ENCODE results near the gene RPRML. TPM values are rescaled to one million over a fixed set of nuclear protein-coding genes. Genes with fewer than 3 reads are reported as not detected.
"Not testable (repeated sequence)": the region's sequence is repeated elsewhere in the genome, so short reads cannot be mapped to it uniquely, and the experiment has no call there.

RPRML gene
- total RNA-seq: not detected

DNA sequence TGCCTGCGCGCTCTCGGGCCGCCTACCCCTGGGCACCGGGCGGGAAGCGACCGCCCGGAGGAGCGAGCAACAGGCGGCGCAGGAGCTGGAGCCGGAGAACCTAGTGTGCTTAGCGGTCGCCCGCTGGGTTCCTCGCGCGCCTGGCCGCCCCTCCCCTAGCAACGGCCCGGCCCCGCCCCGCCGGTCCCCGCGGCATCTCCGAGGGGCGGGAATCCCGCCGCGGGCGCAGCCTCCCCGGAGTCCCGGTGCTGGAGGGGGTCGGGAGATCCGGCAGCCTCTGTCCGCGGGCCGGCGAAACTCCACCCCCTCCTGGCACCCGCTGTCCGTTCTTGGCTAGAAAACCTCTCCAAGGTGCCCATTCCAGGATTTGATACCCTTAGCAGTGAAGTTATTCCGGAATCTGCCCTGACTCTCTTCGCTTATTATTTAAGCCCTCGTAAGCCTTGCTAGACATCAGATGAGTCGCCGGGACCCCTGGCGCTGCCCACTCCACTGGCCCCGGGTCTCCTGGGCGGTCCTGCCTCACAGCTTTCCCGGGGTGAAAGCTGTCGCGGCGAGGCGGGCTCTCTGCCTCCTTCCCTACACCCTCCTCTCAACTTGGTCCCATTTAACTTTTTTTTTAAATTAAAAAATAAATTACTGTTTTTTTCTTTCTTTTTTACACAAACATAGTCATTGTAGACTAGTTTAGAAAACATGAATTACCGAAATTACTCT, at the start of gene RPRML:
Gene RPRML, minus strand, starts transcription at position 107 of the 717 bp plus-strand sequence. CDS start 246 bp downstream, outside the sequence.
- Mint-ChIP-seq H3K4me3 (peak within 1 kb of the TSS; percentile 65), H3K27me3 (peaks cover 45% of the 10 kb centered on the region), H3K36me3 (ENCODE audit: low read depth) (no peaks in the 10 kb centered on the region), H3K4me1 (peaks cover 10% of the 10 kb centered on the region), H3K9me3 (no peaks in the 10 kb centered on the region), H3K27ac (peak within 1 kb of the TSS; percentile 76)
- DNase-seq: peak; percentile 27
- CTCF ChIA-PET: no interaction called here
- POLR2A ChIA-PET: no interaction called here

GRCh38 chr17:47016966-47017365, 37.9 kb upstream of the RPRML start:
- peaks cover 14% of the 10 kb centered on the region for H3K4me1 Mint-ChIP-seq
- H3K36me3 Mint-ChIP-seq (ENCODE audit: low read depth); H3K4me3 Mint-ChIP-seq; H3K9me3 Mint-ChIP-seq; CTCF ChIA-PET; H3K27me3 Mint-ChIP-seq; POLR2A ChIA-PET; H3K27ac Mint-ChIP-seq; DNase-seq: not testable (repeated sequence)

- Mint-ChIP-seq H3K27me3 (no peaks in the 10 kb centered on the region), H3K9me3 (no peaks in the 10 kb centered on the region), H3K4me1 (peaks cover 14% of the 10 kb centered on the region), H3K4me3 (no peak overlapping the region), H3K27ac (no peak overlapping the region), H3K36me3 (ENCODE audit: low read depth) (no peaks in the 10 kb centered on the region)
- DNase-seq: no peak
- ChIA-PET POLR2A (no interaction called here), CTCF (no interaction called here)
These were observed 34.3 kb upstream of the RPRML start for GRCh38 chr17:47013341-47013740.

DNA sequence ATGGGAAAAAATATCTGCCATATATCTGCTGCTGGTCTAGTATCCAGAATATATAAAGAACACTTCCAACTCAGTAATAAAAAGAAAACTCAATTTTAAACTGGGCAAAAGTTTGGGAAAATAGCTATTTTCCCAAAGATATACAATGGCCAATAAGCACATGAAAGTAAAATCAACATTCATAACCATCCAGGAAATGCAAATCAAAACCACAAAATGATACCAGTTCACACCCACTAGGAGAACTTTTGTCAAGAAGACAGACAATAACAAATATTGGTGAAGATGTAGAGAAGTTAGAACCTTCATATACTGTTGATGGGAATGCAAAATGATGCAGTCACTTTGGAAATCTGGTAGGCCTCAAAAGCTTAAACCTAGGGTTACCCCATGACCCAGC, 33.4 kb upstream of the RPRML start:
- POLR2A ChIA-PET: interaction anchor here (0.7 kb wide), 1 partner anchor 196 kb away, joined by 3 read pairs; no protein-coding TSS in a partner anchor
- Mint-ChIP-seq H3K27me3 (no peaks in the 10 kb centered on the region), H3K4me3 (no peak overlapping the region), H3K4me1 (peaks cover 14% of the 10 kb centered on the region), H3K27ac (no peak overlapping the region), H3K36me3 (ENCODE audit: low read depth) (no peaks in the 10 kb centered on the region), H3K9me3 (no peaks in the 10 kb centered on the region)
- no peak for DNase-seq
- CTCF ChIA-PET: no interaction called here

DNA sequence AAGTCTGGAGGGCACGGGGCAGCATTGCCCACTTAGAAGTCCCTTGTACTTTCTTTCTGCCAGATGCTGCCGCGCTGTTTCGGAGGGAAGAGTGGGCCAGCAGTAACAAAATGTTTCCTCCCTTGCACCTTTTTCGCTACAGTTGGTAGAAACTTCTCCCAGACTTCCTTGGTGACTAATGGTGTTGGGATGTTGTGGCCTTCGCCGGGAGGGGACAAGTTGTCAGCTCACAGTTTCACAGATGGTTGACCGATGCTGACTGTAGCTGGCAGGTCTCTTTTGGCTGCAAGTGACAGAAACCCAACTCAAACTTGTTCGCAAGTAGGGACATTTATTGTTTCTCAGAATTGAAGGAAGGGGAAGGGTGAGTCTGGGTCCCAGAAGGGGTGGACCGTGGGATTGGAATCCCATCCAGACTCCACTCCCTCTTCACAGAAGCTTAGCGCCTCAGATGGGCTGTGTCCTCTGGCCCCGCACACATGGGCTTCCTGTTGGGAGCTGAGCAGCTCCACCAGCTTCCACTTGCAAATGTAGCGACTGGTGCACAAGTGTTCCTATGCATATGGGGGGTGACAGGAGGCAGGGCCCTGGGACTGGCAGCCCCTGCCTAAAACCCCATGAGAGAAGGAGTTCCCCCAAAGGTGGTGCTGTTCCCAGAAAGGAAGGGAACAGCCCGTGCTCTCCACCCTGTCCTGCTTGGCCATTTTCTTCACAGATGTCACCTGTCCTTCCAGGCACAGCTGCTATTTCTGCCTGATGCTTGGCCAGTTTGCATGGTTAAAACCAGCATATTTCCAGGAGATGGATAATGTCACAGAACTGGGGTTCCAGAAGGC, 30.9 kb upstream of the RPRML start:
- no peak overlapping the region for H3K27ac Mint-ChIP-seq
- H3K9me3 Mint-ChIP-seq: no peaks in the 10 kb centered on the region
- H3K4me3 Mint-ChIP-seq: no peak overlapping the region
- POLR2A ChIA-PET: no interaction called here
- H3K27me3 Mint-ChIP-seq: no peaks in the 10 kb centered on the region
- H3K4me1 Mint-ChIP-seq: peaks cover 14% of the 10 kb centered on the region
- no peaks in the 10 kb centered on the region for H3K36me3 Mint-ChIP-seq (ENCODE audit: low read depth)
- DNase-seq: no peak
- CTCF ChIA-PET: interaction anchor here (0.8 kb wide), 1 partner anchor 461 kb away, joined by 3 read pairs; no protein-coding TSS in a partner anchor

GRCh38 chr17:47004906-47005305, 25.9 kb upstream of the RPRML start:
- Mint-ChIP-seq H3K4me1 (peaks cover 9% of the 10 kb centered on the region), H3K9me3 (no peaks in the 10 kb centered on the region), H3K27ac (no peak overlapping the region), H3K27me3 (no peaks in the 10 kb centered on the region), H3K36me3 (ENCODE audit: low read depth) (no peaks in the 10 kb centered on the region), H3K4me3 (no peak overlapping the region)
- POLR2A ChIA-PET: no interaction called here
- CTCF ChIA-PET: interaction anchor here (1.0 kb wide), 1 partner anchor 210 kb away, joined by 3 read pairs; no protein-coding TSS in a partner anchor
- DNase-seq: no peak

DNA sequence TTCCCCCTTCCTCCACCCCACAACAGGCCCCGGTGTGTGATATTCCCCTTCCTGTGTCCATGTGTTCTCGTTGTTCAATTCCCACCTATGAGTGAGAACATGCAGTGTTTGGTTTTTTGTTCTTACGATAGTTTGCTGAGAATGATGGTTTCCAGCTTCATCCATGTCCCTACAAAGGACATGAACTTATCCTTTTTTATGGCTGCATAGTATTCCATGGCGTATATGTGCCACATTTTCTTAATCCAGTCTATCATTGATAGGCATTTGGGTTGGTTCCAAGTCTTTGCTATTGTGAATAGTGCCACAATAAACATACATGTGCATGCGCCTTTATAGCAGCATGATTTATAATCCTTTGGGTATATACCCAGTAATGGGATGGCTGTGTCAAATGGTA, 24.8 kb upstream of the RPRML start:
- CTCF ChIA-PET: interaction anchor here (0.6 kb wide), 1 partner anchor 29 kb away, joined by 3 read pairs; no protein-coding TSS in a partner anchor
- DNase-seq; H3K4me3 Mint-ChIP-seq; H3K36me3 Mint-ChIP-seq (ENCODE audit: low read depth); H3K27ac Mint-ChIP-seq; H3K9me3 Mint-ChIP-seq; H3K27me3 Mint-ChIP-seq; H3K4me1 Mint-ChIP-seq; POLR2A ChIA-PET: not testable (repeated sequence)

GRCh38 chr17:46995841-46996571, 17.0 kb upstream of the RPRML start:
- Mint-ChIP-seq H3K9me3 (no peaks in the 10 kb centered on the region), H3K27ac (no peak overlapping the region), H3K4me1 (peaks cover 3% of the 10 kb centered on the region), H3K36me3 (ENCODE audit: low read depth) (no peaks in the 10 kb centered on the region), H3K4me3 (no peak overlapping the region), H3K27me3 (no peaks in the 10 kb centered on the region)
- ChIA-PET POLR2A (no interaction called here), CTCF (no interaction called here)
- DNase-seq: no peak

DNA sequence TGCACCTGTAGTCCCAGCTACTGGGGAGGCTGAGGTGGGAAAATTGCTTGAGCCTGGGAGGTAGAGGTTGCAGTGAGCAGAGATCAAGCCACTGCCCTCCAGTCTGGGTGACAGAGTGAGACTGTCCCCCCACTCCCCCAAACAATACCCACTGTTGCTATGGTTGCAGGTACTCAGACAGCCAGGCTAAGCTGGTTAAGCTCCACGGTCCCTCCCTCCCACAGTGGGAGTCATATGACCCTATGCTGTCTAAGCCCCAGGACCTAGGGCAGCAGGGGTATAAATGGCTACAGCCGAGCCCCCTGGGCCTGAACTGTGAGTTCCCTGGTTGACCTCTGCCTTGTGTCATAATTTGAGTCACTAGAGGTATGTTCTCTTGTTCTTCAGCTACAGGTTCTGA, 15.9 kb upstream of the RPRML start:
- no peak overlapping the region for H3K4me3 Mint-ChIP-seq
- no peaks in the 10 kb centered on the region for H3K27me3 Mint-ChIP-seq
- ChIA-PET POLR2A (no interaction called here), CTCF (no interaction called here)
- H3K36me3 Mint-ChIP-seq (ENCODE audit: low read depth): no peaks in the 10 kb centered on the region
- H3K9me3 Mint-ChIP-seq: no peaks in the 10 kb centered on the region
- H3K4me1 Mint-ChIP-seq: peaks cover 2% of the 10 kb centered on the region
- DNase-seq: no peak
- H3K27ac Mint-ChIP-seq: no peak overlapping the region

GRCh38 chr17:46991617-46992016, 12.6 kb upstream of the RPRML start:
- no peaks in the 10 kb centered on the region for H3K27me3 Mint-ChIP-seq
- no peak overlapping the region for H3K4me3 Mint-ChIP-seq
- DNase-seq: no peak
- no peaks in the 10 kb centered on the region for H3K4me1 Mint-ChIP-seq
- H3K27ac Mint-ChIP-seq: no peak overlapping the region
- ChIA-PET POLR2A (no interaction called here), CTCF (interaction anchor here (1.1 kb wide), 1 partner anchor 143 kb away, joined by 3 read pairs; no protein-coding TSS in a partner anchor)
- no peaks in the 10 kb centered on the region for H3K9me3 Mint-ChIP-seq
- no peaks in the 10 kb centered on the region for H3K36me3 Mint-ChIP-seq (ENCODE audit: low read depth)

DNA sequence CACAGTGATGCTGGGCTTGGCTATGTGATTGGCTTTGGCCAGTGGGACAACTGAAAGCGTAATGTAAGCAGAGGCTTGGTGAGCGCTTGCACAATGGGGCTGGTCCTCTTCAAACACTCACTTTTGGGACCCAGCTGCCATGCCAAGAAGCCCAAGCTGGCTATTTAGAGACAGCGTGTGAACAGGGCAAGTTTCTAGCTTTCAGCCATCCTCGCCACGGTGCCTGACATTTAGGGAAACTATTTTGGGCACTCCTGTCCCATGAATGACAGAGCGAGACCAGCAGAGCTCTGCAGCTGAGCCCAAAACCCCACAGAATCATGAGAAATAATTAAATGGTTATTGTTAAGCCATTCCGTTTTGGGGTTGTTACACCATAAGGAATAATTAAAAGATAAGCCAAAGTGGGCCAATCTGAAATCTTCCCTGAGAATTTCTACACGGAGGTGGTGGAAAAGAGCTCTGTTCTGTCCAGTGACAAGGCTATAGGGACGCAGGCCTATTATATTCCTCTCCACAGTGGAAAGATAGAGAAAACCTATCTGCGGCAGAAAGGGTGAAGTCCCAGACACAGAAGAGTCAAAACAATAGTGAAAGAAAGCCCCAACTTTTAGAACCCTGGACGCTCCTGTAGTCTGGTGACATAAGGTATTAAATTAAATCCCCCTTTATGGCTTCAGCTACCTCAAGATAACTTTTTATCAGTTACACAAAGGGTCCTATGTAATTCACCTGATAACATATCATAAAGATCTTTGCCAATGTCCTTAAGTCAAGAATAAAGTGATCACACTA, 10.8 kb upstream of the RPRML start:
- ChIA-PET CTCF (no interaction called here), POLR2A (no interaction called here)
- Mint-ChIP-seq H3K4me1 (no peaks in the 10 kb centered on the region), H3K4me3 (no peak overlapping the region), H3K9me3 (no peaks in the 10 kb centered on the region), H3K27ac (no peak overlapping the region), H3K27me3 (no peaks in the 10 kb centered on the region), H3K36me3 (ENCODE audit: low read depth) (no peaks in the 10 kb centered on the region)
- no peak for DNase-seq

DNA sequence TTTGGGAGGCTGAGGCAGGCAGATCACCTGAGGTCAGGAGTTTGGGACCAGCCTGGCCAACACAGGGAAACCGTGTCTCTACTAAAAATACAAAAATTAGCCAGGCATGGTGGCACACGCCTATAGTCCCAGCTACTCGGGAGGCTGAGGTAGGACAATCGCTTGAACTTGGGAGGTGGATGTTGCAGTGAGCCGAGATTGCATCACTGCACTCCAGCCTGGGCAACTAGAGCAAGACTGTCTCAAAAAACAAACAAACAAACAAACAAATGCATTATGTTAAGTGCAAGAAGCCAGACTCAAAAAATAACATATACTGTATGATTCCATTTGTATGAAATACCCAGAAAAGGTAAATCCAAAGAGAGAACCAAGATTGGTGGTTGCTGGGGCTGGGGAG, 8.9 kb upstream of the RPRML start:
- H3K9me3 Mint-ChIP-seq; CTCF ChIA-PET; H3K36me3 Mint-ChIP-seq (ENCODE audit: low read depth); POLR2A ChIA-PET; H3K4me3 Mint-ChIP-seq; DNase-seq; H3K27ac Mint-ChIP-seq; H3K27me3 Mint-ChIP-seq; H3K4me1 Mint-ChIP-seq: not testable (repeated sequence)

Measured in activated CD4-positive, alpha-beta T cell treated with anti-CD3 and anti-CD28 coated beads, Interleukin-2, amount 10 ng/mL, durations not matched to agents 7 days and 5 days (primary cell).